Aorta (tissue), 5 donors: Measurements from ENCODE around the gene COPS6. TPM values are rescaled to one million over a fixed set of nuclear protein-coding genes. Genes with fewer than 3 reads are reported as not detected.

Experiments
- ATAC-seq: fragments of 200-7000 bp; cut with Tn5 transposase; one replicate; pipeline ENCODE4 v1.9.1; 2022; ENCODE audit warnings: moderate library complexity; ENCODE audit not compliant: low FRiP score
- DNase-seq, 2 donors: peaks; one replicate each; pipeline ENCODE4 v3.0.0-alpha.2; 2020
- H3K27ac ChIP-seq, 2 donors: one replicate each; pipeline ENCODE4 v1.5.1; 2013; ENCODE audit warnings: low read length in 2 of 2, mild to moderate bottlenecking in 2 of 2, moderate library complexity in 2 of 2, control low read depth in 1 of 2, inconsistent platforms in 1 of 2, low read depth in 1 of 2
- H3K27me3 ChIP-seq, 2 donors: one replicate each; pipeline ENCODE4 v1.6.1; 2013; ENCODE audit warnings: control low read depth in 1 of 2, low read length in 1 of 2, mild to moderate bottlenecking in 1 of 2, moderate library complexity in 1 of 2; ENCODE audit not compliant: insufficient read depth in 2 of 2, control insufficient read depth in 1 of 2
- H3K36me3 ChIP-seq, 2 donors: one replicate each; pipeline ENCODE4 v1.6.1; 2013; ENCODE audit warnings: control low read depth in 1 of 2, low read length in 1 of 2, mild to moderate bottlenecking in 1 of 2; ENCODE audit not compliant: insufficient read depth in 2 of 2, control insufficient read depth in 1 of 2
- H3K4me1 ChIP-seq, 2 donors: one replicate each; pipeline ENCODE4 v1.6.1; 2013; ENCODE audit warnings: low read length in 2 of 2, control low read depth in 1 of 2, mild to moderate bottlenecking in 1 of 2, moderate library complexity in 1 of 2; ENCODE audit not compliant: insufficient read depth in 2 of 2, control insufficient read depth in 1 of 2
- H3K4me3 ChIP-seq, 2 donors: one replicate each; pipeline ENCODE4 v1.5.1; 2013; ENCODE audit warnings: low read length in 2 of 2, control low read depth in 1 of 2, mild to moderate bottlenecking in 1 of 2
- H3K9me3 ChIP-seq: one replicate; pipeline ENCODE4 v1.6.1; 2013; ENCODE audit warnings: mild to moderate bottlenecking, low read length; ENCODE audit not compliant: control insufficient read depth
- WGBS, 2 donors: extraction: QIAGEN DNeasy Blood & Tissue Kit; methylation state at CpG; one replicate each; pipeline ENCODE4 v1.1.7; 2013; 5-methylcytosine and 5-hydroxymethylcytosine counted together
- intact Hi-C, 2 donors: fragments of 100-400 bp; cut with DNase I; formaldehyde crosslinking; loops; one replicate each; pipeline versions ENCODE4 v1.14.2 to v1.15.0; 2022
- polyA plus RNA-seq, 2 donors: library from polyadenylated mRNA; stranded (reverse); fragments of 200-250 nt; gene quantifications; one replicate each; pipeline ENCODE4 v1.2.3, GENCODE V29; 2013
- total RNA-seq, 2 donors: library from RNA; stranded (reverse); fragmentation: NEBNext Ultra II Directional; extraction: Animal tissue kit (Norgen Biotek cat#: 25700); gene quantifications; one replicate each; pipeline ENCODE4 v1.2.1, GENCODE V29; 2021
- donor health status: healthy with polysubstance abuse.
- donor health status: Bipolar disorder and iron deficiency.
- donor health status: DM: no; HTN: no; CAD: no.
- donor health status: DM: no; HTN: no; CAD: no.
- donor health status: DM: yes; HTN: yes; CAD: no.

COPS6 gene
- total and polyA plus RNA-seq, 4 donors: 73.9 to 132 (median 80.4) TPM

DNA sequence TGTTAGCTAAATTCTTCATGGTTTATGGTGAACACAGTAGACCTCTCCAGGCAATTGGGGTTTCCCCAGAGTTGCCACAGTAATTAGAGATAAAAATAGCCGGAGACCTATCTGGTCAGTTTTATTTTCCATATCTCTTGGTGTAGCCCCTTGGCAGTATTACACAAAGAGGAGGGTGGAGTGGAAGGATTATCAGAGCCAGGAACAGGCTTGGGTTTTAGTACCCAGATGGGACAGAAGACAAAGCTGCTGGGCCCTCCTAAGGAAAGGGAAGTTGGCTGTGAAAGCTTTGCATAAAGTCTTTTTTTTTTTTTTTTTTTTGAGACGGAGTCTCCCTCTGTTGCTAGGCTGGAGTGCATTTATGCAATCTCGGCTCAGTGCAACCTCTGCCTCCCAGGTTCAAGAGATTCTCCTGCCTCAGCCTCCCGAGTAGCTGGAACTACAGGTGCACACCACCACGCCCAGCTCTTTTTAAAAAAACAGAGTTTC lies 29.5 kb upstream of the COPS6 start:
- H3K27me3 ChIP-seq: no peaks in the 10 kb centered on the region
- DNase-seq (no peak), ATAC-seq (no peak)
- peaks cover 7 to 16% of the 10 kb centered on the region in 2 donors for H3K36me3 ChIP-seq
- H3K4me1 ChIP-seq: no peaks in the 10 kb centered on the region
- 87 to 93% methylated on average over 5 of the region's 5 CpGs for WGBS, 2 donors
- H3K27ac ChIP-seq: no peak overlapping the region
- no peak overlapping the region for H3K4me3 ChIP-seq
- H3K9me3 ChIP-seq: no peaks in the 10 kb centered on the region
- intact Hi-C loops: no loop called here

DNA sequence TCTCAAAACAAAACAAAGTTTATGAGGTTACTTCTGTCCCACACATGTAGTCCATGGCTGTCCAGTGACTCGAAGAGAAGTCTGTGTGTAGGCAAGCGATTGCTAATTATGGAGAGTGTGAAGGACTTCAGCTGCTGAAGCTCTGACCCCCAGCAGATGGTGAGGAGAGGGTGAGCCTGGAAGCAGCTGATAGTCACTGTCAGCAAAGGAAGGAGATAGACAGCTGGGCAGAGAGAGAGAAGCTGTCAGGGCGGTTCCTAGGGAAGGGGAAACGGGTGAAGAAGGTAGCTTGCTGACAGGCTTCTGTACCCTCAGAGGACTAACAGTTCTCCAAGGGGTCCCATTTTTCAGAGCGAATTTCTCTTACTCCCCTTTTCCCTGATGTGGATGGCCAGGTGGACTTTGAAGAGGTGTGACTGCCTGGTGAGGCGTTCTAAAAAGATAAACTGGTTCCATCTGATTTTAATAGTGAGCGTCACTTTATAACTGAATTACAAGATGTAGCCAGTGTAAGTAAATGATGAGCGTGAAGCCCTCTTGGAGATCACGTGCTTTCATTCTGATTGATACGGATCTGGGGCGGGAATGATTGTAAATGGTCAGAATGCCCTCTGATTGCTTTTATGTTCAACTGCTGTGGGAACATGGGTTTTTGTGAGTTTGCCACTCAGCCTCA lies 27.1 kb upstream of the COPS6 start:
- no peaks in the 10 kb centered on the region for H3K4me1 ChIP-seq
- 91 to 94% methylated on average over 11 of the region's 11 CpGs for WGBS, 2 donors
- DNase-seq: no peak
- intact Hi-C loops: no loop called here
- peaks cover 7 to 19% of the 10 kb centered on the region in 2 donors for H3K36me3 ChIP-seq
- no peaks in the 10 kb centered on the region for H3K9me3 ChIP-seq
- ATAC-seq: no peak
- H3K27me3 ChIP-seq: no peaks in the 10 kb centered on the region
- no peak overlapping the region for H3K27ac ChIP-seq
- no peak overlapping the region for H3K4me3 ChIP-seq

DNA sequence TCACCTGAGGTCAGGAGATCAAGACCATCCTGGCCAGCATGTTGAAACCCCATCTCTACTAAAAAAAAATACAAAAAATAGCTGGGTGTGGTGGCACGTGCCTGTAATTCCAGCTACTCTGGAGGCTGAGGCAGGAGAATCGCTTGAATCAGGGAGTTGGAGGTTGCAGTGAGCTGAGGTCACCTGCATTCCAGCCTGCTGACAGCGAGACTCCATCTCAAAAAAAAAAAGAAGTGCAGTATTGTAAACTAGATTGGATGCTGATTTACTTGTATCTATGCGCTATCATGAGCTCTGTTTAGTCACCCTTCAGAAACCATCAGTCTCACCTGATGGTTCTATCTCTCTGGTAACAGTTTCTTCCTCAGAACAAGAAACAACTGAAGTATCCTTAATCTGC lies 25.4 kb upstream of the COPS6 start:
- Histone ChIP-seq H3K36me3 (peaks cover 3 to 11% of the 10 kb centered on the region in 2 donors), H3K4me1 (no peaks in the 10 kb centered on the region), H3K27me3 (no peaks in the 10 kb centered on the region), H3K9me3 (no peaks in the 10 kb centered on the region), H3K27ac (no peak overlapping the region), H3K4me3 (no peak overlapping the region)
- intact Hi-C loops: no loop called here
- DNase-seq (no peak), ATAC-seq (no peak)
- WGBS, 2 donors: 90 to 92% methylated on average over 4 of the region's 4 CpGs

DNA sequence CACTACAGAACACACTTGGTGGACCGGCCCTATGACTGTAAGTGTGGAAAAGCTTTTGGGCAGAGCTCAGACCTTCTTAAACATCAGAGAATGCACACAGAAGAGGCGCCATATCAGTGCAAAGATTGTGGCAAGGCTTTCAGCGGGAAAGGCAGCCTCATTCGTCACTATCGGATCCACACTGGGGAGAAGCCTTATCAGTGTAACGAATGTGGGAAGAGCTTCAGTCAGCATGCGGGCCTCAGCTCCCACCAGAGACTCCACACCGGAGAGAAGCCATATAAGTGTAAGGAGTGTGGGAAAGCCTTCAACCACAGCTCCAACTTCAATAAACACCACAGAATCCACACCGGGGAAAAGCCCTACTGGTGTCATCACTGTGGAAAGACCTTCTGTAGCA lies 24.6 kb upstream of the COPS6 start:
- ATAC-seq: no peak
- Histone ChIP-seq H3K4me3 (no peak overlapping the region), H3K27me3 (no peaks in the 10 kb centered on the region), H3K9me3 (no peaks in the 10 kb centered on the region), H3K27ac (no peak overlapping the region), H3K4me1 (no peaks in the 10 kb centered on the region), H3K36me3 (peaks cover 3 to 9% of the 10 kb centered on the region in 2 donors)
- intact Hi-C loops: no loop called here
- DNase-seq: no peak
- WGBS, 2 donors: 72 to 79% methylated on average over 9 of the region's 9 CpGs

DNA sequence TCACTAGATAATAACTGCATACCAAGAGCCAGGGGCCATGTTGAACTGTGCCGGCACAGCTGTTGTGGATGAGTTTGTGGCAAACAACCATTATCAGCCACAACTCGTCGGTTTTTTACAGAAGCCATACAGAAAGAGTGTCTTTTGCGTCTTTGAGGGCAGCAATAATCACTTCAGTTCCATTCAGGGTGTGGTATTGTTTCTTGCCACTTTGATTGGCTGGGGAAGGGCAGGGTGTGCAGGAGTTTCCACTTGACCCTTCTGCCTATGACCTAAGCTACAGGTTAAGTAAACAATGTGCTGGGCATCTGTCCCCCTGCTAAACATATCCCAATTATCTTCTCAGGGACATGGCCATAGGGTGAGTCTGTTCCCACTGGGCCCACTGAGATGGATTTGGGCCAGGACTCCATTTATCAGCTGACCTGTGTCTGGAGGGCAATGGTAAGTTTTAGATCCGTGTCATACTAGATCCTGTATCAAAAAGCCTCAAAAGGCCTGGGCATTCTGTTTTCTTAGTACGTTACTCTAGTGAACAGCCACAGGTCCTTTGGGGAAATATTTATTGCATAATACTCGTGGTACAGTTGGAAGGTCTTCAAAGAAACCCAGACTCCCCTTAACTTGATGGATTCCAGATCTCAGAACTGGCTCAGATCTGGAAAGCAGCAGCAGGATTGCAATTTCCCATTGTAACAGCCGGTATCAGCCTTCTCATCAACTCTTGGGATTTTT lies 23.1 kb upstream of the COPS6 start:
- peaks cover 8 to 10% of the 10 kb centered on the region in 2 donors for H3K36me3 ChIP-seq
- ATAC-seq (peak; percentile 45), DNase-seq (no peak)
- H3K4me3 ChIP-seq: no peak overlapping the region
- H3K27ac ChIP-seq: no peak overlapping the region
- H3K9me3 ChIP-seq: no peaks in the 10 kb centered on the region
- 46 to 51% methylated on average over 8 of the region's 8 CpGs for WGBS, 2 donors
- no peaks in the 10 kb centered on the region for H3K4me1 ChIP-seq
- intact Hi-C loops: no loop called here
- no peaks in the 10 kb centered on the region for H3K27me3 ChIP-seq

DNA sequence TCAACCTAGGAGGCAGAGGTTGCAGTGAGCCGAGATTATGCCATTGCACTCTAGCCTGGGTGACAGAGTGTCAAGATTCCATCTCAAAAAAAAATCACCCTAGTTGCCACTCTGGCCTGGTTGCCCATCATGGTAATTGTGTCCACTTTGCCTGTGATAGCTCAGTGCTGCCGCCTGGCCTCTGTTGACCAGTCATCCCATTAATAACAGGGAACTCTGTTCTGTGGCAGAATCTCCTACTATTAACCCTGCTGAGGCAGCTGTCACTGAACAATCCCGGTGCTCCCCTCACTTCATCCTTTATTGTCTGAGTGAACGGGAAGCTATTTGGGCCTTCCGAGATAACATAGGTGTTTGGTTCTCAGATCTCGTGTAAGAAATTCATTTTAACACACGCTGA lies 21.8 kb upstream of the COPS6 start:
- Histone ChIP-seq H3K9me3 (peaks cover 6% of the 10 kb centered on the region), H3K4me3 (no peak overlapping the region), H3K27me3 (no peaks in the 10 kb centered on the region), H3K4me1 (no peaks in the 10 kb centered on the region), H3K27ac (no peak overlapping the region), H3K36me3 (peaks cover 20% of the 10 kb centered on the region in 2 donors)
- no peak for DNase-seq
- ATAC-seq: no peak
- WGBS, 2 donors: 88 to 89% methylated on average over 7 of the region's 7 CpGs
- intact Hi-C loops: no loop called here

DNA sequence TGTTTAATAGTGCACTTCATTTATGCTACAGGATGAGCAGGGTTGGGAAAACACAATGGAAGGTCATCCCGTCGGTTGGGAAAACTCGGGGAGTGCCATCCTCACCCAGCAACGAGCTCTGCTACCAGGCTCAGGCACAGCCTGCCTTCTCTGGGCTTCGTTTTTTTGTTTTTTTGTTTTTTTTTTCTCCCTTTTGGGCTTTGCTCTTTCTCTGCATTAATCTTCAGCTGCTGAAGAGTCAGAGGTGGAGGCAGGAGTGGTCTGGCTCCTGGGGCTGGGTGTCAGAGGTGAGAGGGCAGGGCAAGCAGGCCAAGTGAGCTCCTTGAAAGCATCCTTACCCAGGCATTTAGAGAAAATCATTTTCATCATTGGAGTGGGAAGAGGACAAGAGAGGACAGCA lies 18.8 kb upstream of the COPS6 start:
- WGBS, 2 donors: 97 to 98% methylated on average over 5 of the region's 5 CpGs
- no peaks in the 10 kb centered on the region for H3K27me3 ChIP-seq
- no peaks in the 10 kb centered on the region for H3K4me1 ChIP-seq
- no peak for DNase-seq
- intact Hi-C loops: no loop called here
- H3K36me3 ChIP-seq: peaks cover 25 to 34% of the 10 kb centered on the region in 2 donors
- ATAC-seq: no peak
- no peak overlapping the region for H3K27ac ChIP-seq
- H3K4me3 ChIP-seq: no peak overlapping the region
- H3K9me3 ChIP-seq: peaks cover 9% of the 10 kb centered on the region

DNA sequence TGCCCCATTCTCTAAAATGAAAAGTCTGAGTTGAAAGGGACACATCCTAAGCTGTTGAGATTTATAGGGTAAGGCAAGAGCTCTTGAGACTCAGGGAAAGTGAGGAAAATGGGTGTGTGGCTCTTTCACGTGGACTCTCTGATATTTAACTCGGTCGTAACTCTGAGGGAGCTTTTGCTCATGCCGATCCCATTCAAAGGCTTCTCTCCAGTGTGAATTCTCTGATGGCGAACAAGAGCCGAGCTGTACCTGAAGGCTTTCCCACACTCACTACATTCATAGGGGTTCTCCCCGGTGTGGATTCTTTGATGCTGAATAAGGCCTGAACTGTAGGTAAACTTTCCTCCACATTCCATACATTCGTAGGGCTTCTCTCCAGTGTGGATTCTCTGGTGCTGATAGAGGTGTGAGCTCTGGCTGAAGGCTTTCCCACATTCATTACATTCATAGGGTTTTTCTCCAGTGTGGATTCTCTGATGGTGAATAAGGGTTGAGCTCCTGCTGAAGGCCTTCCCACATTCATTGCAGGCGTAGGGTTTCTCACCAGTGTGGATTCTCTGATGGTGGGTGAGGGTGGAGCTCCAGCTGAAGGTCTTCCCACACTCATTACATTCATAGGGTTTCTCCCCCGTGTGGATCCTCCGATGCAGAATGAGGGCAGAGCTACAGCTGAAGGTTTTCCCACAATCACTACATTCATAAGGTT lies 17.6 kb upstream of the COPS6 start:
- DNase-seq (no peak), ATAC-seq (no peak)
- H3K4me3 ChIP-seq: no peak overlapping the region
- 99% methylated on average over 11 of the region's 11 CpGs for WGBS, 2 donors
- H3K4me1 ChIP-seq: no peaks in the 10 kb centered on the region
- no peaks in the 10 kb centered on the region for H3K27me3 ChIP-seq
- no peak overlapping the region for H3K27ac ChIP-seq
- intact Hi-C loops: no loop called here
- H3K9me3 ChIP-seq: peaks cover 9% of the 10 kb centered on the region
- H3K36me3 ChIP-seq: peaks cover 31 to 34% of the 10 kb centered on the region in 2 donors
